ENCODE results near the gene ATP11B. TPM values are rescaled to one million over a fixed set of nuclear protein-coding genes. Genes with fewer than 3 reads are reported as not detected.

The ATP11B gene
- total and polyA plus RNA-seq, 9 of the 15 experiments (the other 6 are each of a cell fraction or from before 2014, with no cell fraction given): 11.9 to 68.7 (median 41.8) TPM

DNA sequence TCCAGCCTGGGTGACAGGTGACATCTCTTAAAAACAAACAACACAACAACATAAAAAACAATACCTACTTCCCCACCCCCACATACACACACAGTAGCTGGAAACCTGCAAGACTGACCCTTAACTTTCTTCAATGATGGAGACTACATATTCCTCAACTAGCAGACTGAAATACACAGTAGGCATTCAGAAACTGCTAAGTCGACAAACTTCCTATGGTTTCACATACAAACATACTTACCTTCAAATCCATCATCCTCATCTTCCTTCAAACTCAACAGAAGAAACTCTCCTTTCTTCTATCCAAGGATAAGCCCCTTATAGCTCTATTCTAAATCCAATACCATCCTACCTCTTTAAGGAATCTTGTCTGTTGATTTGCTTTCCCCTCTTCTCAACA, 156.4 kb downstream of the ATP11B start (continued):
- TF ChIP-seq MAFG (tag; conservative IDR thresholded peaks at IDR 0.05) (peak; percentile 76), GABPB2 (CRISPR knock-in tag; conservative IDR thresholded peaks at IDR 0.05) (no peak), MAFF (IDR thresholded peaks at IDR 0.05; ENCODE audit: low read length) (peak; percentile 15; the same call in 1 of the 2 replicates), C11orf30 (IDR thresholded peaks at IDR 0.05; ENCODE audit: low read depth) (peak; percentile 84), FIP1L1 (IDR thresholded peaks at IDR 0.05; ENCODE audit: low read depth, low read length, poor library complexity, severe bottlenecking) (no peak), BACH1 (tag; IDR thresholded peaks at IDR 0.05) (no peak)

DNA sequence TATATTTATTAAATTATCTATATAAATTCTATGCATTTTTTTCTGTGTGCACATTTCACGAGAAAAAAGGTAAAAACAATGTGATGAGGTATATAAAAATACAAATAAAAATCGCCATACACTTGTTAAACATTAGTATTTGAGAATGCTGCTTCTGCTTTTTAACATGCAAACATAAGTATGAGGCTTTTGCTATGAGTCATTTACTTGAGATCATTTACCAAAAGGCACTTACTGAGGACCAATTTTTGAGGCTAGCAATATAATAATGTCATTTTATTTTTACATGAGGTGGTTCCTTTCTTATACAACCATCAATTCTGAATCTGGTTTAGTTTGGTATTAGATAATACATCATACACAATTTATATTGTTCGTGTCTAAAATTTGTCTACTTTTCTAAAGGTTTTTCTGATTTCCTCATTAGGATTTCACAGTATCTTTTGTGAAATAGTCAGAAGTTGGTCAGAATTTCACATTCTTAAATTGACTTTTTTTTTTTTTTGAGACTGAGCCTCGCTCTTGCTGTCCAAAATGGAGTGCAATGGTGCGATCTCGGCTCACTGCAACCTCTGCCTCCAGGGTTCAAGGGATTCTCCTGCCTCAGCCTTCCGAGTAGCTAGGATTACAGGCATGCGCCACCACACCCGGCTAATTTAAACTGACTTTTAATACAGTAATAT, 161.4 kb downstream of the ATP11B start:
- TF ChIP-seq BCOR (IDR thresholded peaks at IDR 0.05) (no peak), HCFC1 (IDR thresholded peaks at IDR 0.05; ENCODE audit: low read depth, low read length) (no peak), IFI16 (CRISPR knock-in tag; IDR thresholded peaks at IDR 0.05) (no peak), ZNF354B (CRISPR knock-in tag; IDR thresholded peaks at IDR 0.05) (no peak), ZNF561 (CRISPR knock-in tag; conservative IDR thresholded peaks at IDR 0.05) (no peak), DNMT1 (IDR thresholded peaks at IDR 0.05) (no peak), ZNF780A (CRISPR knock-in tag; IDR thresholded peaks at IDR 0.05) (no peak)
- TF ChIP-seq, protein P1, sequence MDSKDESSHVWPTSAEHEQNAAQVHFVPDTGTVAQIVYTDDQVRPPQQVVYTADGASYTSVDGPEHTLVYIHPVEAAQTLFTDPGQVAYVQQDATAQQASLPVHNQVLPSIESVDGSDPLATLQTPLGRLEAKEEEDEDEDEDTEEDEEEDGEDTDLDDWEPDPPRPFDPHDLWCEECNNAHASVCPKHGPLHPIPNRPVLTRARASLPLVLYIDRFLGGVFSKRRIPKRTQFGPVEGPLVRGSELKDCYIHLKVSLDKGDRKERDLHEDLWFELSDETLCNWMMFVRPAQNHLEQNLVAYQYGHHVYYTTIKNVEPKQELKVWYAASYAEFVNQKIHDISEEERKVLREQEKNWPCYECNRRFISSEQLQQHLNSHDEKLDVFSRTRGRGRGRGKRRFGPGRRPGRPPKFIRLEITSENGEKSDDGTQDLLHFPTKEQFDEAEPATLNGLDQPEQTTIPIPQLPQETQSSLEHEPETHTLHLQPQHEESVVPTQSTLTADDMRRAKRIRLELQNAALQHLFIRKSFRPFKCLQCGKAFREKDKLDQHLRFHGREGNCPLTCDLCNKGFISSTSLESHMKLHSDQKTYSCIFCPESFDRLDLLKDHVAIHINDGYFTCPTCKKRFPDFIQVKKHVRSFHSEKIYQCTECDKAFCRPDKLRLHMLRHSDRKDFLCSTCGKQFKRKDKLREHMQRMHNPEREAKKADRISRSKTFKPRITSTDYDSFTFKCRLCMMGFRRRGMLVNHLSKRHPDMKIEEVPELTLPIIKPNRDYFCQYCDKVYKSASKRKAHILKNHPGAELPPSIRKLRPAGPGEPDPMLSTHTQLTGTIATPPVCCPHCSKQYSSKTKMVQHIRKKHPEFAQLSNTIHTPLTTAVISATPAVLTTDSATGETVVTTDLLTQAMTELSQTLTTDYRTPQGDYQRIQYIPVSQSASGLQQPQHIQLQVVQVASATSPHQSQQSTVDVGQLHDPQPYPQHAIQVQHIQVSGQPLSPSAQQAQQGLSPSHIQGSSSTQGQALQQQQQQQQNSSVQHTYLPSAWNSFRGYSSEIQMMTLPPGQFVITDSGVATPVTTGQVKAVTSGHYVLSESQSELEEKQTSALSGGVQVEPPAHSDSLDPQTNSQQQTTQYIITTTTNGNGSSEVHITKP (IDR thresholded peaks at IDR 0.05; ENCODE audit: partially characterized antibody): no peak
- TF ChIP-seq, protein P2, sequence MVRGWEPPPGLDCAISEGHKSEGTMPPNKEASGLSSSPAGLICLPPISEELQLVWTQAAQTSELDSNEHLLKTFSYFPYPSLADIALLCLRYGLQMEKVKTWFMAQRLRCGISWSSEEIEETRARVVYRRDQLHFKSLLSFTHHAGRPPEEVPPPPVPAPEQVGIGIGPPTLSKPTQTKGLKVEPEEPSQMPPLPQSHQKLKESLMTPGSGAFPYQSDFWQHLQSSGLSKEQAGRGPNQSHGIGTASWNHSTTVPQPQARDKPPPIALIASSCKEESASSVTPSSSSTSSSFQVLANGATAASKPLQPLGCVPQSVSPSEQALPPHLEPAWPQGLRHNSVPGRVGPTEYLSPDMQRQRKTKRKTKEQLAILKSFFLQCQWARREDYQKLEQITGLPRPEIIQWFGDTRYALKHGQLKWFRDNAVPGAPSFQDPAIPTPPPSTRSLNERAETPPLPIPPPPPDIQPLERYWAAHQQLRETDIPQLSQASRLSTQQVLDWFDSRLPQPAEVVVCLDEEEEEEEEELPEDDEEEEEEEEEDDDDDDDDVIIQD (CRISPR knock-in tag; IDR thresholded peaks at IDR 0.05): no peak
- TF ChIP-seq, protein P3, sequence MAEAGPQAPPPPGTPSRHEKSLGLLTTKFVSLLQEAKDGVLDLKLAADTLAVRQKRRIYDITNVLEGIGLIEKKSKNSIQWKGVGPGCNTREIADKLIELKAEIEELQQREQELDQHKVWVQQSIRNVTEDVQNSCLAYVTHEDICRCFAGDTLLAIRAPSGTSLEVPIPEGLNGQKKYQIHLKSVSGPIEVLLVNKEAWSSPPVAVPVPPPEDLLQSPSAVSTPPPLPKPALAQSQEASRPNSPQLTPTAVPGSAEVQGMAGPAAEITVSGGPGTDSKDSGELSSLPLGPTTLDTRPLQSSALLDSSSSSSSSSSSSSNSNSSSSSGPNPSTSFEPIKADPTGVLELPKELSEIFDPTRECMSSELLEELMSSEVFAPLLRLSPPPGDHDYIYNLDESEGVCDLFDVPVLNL (CRISPR knock-in tag; IDR thresholded peaks at IDR 0.05; ENCODE audit: low read depth): no peak
- H3K9me3 ChIP-seq (replicated peaks; ENCODE audit: control insufficient read depth, insufficient read depth, low read depth, low read length): no peaks in the 10 kb centered on the region
- H3K4me2 ChIP-seq (ENCODE audit: insufficient read depth, low read length): no peak overlapping the region
- DNase-seq (ENCODE audit: extremely low read depth in 1 of 4, low spot score in 3 of 4): no peak
- peaks cover 46% of the 10 kb centered on the region for H3K36me3 ChIP-seq (ENCODE audit: control insufficient read depth, insufficient read depth, low read length)
- in situ Hi-C loops (cut with MboI) (no loop called here), intact Hi-C loops (cut with micrococcal nuclease) (no loop called here)
- no peak overlapping the region for H3K9ac ChIP-seq (ENCODE audit: insufficient read depth in 1 of 2, low read depth in 2 of 2, low read length in 2 of 2)
- no peaks in the 10 kb centered on the region for H4K20me1 ChIP-seq (replicated peaks; ENCODE audit: control insufficient read depth, insufficient read depth, low read length)
- BruUV-seq (replicated peaks): no TSS peak
- peaks cover under 1 to 3% of the 10 kb centered on the region in 2 experiments; a peak in 2 of 5 replicates for H3K4me1 ChIP-seq (replicated peaks in 1 of 2; ENCODE audit: control insufficient read depth in 2 of 2, insufficient read depth in 2 of 2, low read length in 2 of 2)
- H3K27ac ChIP-seq (ENCODE audit: extremely low read depth, low read depth, low read length): no peak overlapping the region
- H3K27me3 ChIP-seq (ENCODE audit: control insufficient read depth in 2 of 2, insufficient read depth in 2 of 2, low read length in 2 of 2): no peaks in the 10 kb centered on the region
- no peak for FAIRE-seq
- H3K9me1 ChIP-seq (ENCODE audit: control insufficient read depth, insufficient read depth, low read length): no peaks in the 10 kb centered on the region
- H2AFZ ChIP-seq (ENCODE audit: low read depth, low read length): no peak overlapping the region
- POLR2A ChIA-PET: no interaction called here
- 84% methylated on average over 9 of the region's 9 CpGs for WGBS (ENCODE audit: insufficient coverage, low coverage, missing lambda C conversion rate)
- H3K4me3 ChIP-seq: no peak overlapping the region
- no peak for ATAC-seq
- CTCF ChIA-PET (ENCODE audit: low intra/inter-chr PET ratio): no interaction called here
- peaks cover 7% of the 10 kb centered on the region for H3K79me2 ChIP-seq (ENCODE audit: control insufficient read depth, insufficient read depth, low read length)
